MM.1S (cell line): ENCODE data around the gene INSYN1.

Experiments used
- DNase-seq: peaks from one replicate; pipeline ENCODE4 v3.0.0-alpha.2; 2015
- H2AFZ ChIP-seq: fragments of 300-600 bp; sonication (generic); 2 replicates; pipeline ENCODE4 v1.6.0; 2016; ENCODE audit warnings: antibody characterized with exemption, low read length
- H3F3A ChIP-seq: fragments of 300-600 bp; sonication (generic); 2 replicates; pipeline ENCODE4 v1.6.1; 2016; ENCODE audit warnings: mild to moderate bottlenecking, antibody characterized with exemption, low read length, moderate library complexity, mixed read lengths; ENCODE audit not compliant: insufficient read depth
- H3K27ac ChIP-seq: fragments of 300-600 bp; sonication (generic); 2 replicates; pipeline ENCODE4 v1.5.1; 2016; ENCODE audit warnings: mild to moderate bottlenecking, low read length
- H3K27me3 ChIP-seq: fragments of 300-600 bp; sonication (generic); replicated peaks from 2 replicates; pipeline ENCODE4 v1.6.0; 2016; ENCODE audit warnings: low read length; ENCODE audit not compliant: insufficient read depth
- H3K36me3 ChIP-seq: fragments of 300-600 bp; sonication (generic); replicated peaks from 2 replicates; pipeline ENCODE4 v1.6.1; 2016; ENCODE audit warnings: mild to moderate bottlenecking, low read length, mixed read lengths; ENCODE audit not compliant: insufficient read depth
- H3K4me1 ChIP-seq: fragments of 300-600 bp; sonication (generic); 2 replicates; pipeline ENCODE4 v1.6.1; 2016; ENCODE audit warnings: low read length, mixed read lengths
- H3K4me2 ChIP-seq: fragments of 300-600 bp; sonication (generic); 2 replicates; pipeline ENCODE4 v1.6.0; 2016; ENCODE audit warnings: low read depth, low read length
- H3K4me3 ChIP-seq: fragments of 300-600 bp; sonication (generic); 2 replicates; pipeline ENCODE4 v1.5.1; 2016; ENCODE audit warnings: low read length, mixed read lengths
- H3K79me2 ChIP-seq: fragments of 300-600 bp; sonication (generic); 2 replicates; pipeline ENCODE4 v1.6.1; 2016; ENCODE audit warnings: mixed run types, low read length, mixed read lengths
- H3K9ac ChIP-seq: fragments of 300-600 bp; sonication (generic); 2 replicates; pipeline ENCODE4 v1.6.1; 2016; ENCODE audit warnings: low read length, mixed read lengths
- H3K9me2 ChIP-seq: fragments of 300-600 bp; sonication (generic); replicated peaks from 2 replicates; pipeline ENCODE4 v1.6.1; 2016; ENCODE audit warnings: mild to moderate bottlenecking, low read length, mixed read lengths; ENCODE audit not compliant: insufficient read depth
- H3K9me3 ChIP-seq: fragments of 300-600 bp; sonication (generic); replicated peaks from 2 replicates; pipeline ENCODE4 v1.6.1; 2016; ENCODE audit warnings: mild to moderate bottlenecking, low read length, mixed read lengths; ENCODE audit not compliant: insufficient read depth
- H4K20me1 ChIP-seq: fragments of 300-600 bp; sonication (generic); 2 replicates; pipeline ENCODE4 v1.6.1; 2016; ENCODE audit warnings: mild to moderate bottlenecking, low read length, moderate library complexity, mixed read lengths; ENCODE audit not compliant: insufficient read depth
- CTCF ChIP-seq: fragments of 300-600 bp; sonication (generic); IDR thresholded peaks from 2 replicates; pipeline ENCODE4 v1.5.1; 2016; ENCODE audit warnings: antibody characterized with exemption, low read length, mixed read lengths
- EZH2 ChIP-seq: fragments of 300-600 bp; sonication (generic); optimal IDR thresholded peaks from 2 replicates; pipeline ENCODE3; 2017; ENCODE audit warnings: low read depth, mild to moderate bottlenecking, antibody characterized with exemption, low read length, mixed read lengths
- EZH2phosphoT487 ChIP-seq: fragments of 300-600 bp; sonication (generic); IDR thresholded peaks from 2 replicates; pipeline ENCODE4 v1.6.1; 2018; ENCODE audit warnings: antibody characterized with exemption, low read length

Gene INSYN1

GRCh38 chr15:73697033-73697467 is 56.1 kb downstream of the INSYN1 start:
- Histone ChIP-seq H3K9me2 (no peaks in the 10 kb centered on the region), H2AFZ (peak overlapping the region; percentile 44; the same call in 1 of the 2 replicates), H3K4me3 (no peak overlapping the region), H3K36me3 (no peaks in the 10 kb centered on the region), H3F3A (no peaks in the 10 kb centered on the region; the same call in 1 of the 2 replicates), H3K79me2 (0 out of 2 replicates have a peak, but pooled peaks cover 5% of the 10 kb centered on the region), H3K27me3 (no peaks in the 10 kb centered on the region), H3K9ac (no peak overlapping the region), H3K4me2 (peak overlapping the region; percentile 67), H4K20me1 (0 out of 2 replicates have a peak, but pooled peaks cover 4% of the 10 kb centered on the region), H3K9me3 (no peaks in the 10 kb centered on the region), H3K4me1 (peaks cover 23% of the 10 kb centered on the region), H3K27ac (no peak overlapping the region; the same call in 1 of the 2 replicates)
- DNase-seq: peak; percentile 88
- TF ChIP-seq EZH2 (no peak), EZH2phosphoT487 (no peak), CTCF (no peak)

- Histone ChIP-seq H3K27ac (no peak overlapping the region; the same call in 1 of the 2 replicates), H3K36me3 (no peaks in the 10 kb centered on the region), H3K79me2 (0 out of 2 replicates have a peak, but pooled peaks cover 5% of the 10 kb centered on the region), H3K4me2 (peak overlapping the region; percentile 67), H3K9me3 (no peaks in the 10 kb centered on the region), H4K20me1 (0 out of 2 replicates have a peak, but pooled peaks cover 4% of the 10 kb centered on the region), H3K4me1 (peaks cover 23% of the 10 kb centered on the region), H2AFZ (peak overlapping the region; percentile 44; the same call in 1 of the 2 replicates), H3K27me3 (no peaks in the 10 kb centered on the region), H3K9ac (no peak overlapping the region), H3K4me3 (no peak overlapping the region), H3F3A (no peaks in the 10 kb centered on the region; the same call in 1 of the 2 replicates), H3K9me2 (no peaks in the 10 kb centered on the region)
- TF ChIP-seq EZH2phosphoT487: no peak
- no peak for DNase-seq
These were observed 56.5 kb downstream of the INSYN1 start for GRCh38 chr15:73696641-73697001.

GRCh38 chr15:73695773-73696640 is 57.1 kb downstream of the INSYN1 start:
- H3K4me1 ChIP-seq: peaks cover 23% of the 10 kb centered on the region
- H3K9ac ChIP-seq: no peak overlapping the region
- H2AFZ ChIP-seq: no peak overlapping the region
- H3K27me3 ChIP-seq: no peaks in the 10 kb centered on the region
- H3K9me3 ChIP-seq: no peaks in the 10 kb centered on the region
- no peak overlapping the region for H3K27ac ChIP-seq
- 0 out of 2 replicates have a peak, but pooled peaks cover 4% of the 10 kb centered on the region for H4K20me1 ChIP-seq
- H3K36me3 ChIP-seq: no peaks in the 10 kb centered on the region
- 0 out of 2 replicates have a peak, but pooled peaks cover 5% of the 10 kb centered on the region for H3K79me2 ChIP-seq
- no peaks in the 10 kb centered on the region for H3K9me2 ChIP-seq
- no peak for TF ChIP-seq EZH2
- no peak for TF ChIP-seq EZH2phosphoT487
- no peak for TF ChIP-seq CTCF
- H3K4me3 ChIP-seq: no peak overlapping the region
- H3K4me2 ChIP-seq: peak overlapping the region; percentile 67
- no peaks in the 10 kb centered on the region; the same call in 1 of the 2 replicates for H3F3A ChIP-seq
- DNase-seq: no peak
